ENCODE measurements around the gene MTMR11.
"Not testable (repeated sequence)": the region's sequence is repeated elsewhere in the genome, so short reads cannot be mapped to it uniquely, and the experiment has no call there.

Gene MTMR11

DNA sequence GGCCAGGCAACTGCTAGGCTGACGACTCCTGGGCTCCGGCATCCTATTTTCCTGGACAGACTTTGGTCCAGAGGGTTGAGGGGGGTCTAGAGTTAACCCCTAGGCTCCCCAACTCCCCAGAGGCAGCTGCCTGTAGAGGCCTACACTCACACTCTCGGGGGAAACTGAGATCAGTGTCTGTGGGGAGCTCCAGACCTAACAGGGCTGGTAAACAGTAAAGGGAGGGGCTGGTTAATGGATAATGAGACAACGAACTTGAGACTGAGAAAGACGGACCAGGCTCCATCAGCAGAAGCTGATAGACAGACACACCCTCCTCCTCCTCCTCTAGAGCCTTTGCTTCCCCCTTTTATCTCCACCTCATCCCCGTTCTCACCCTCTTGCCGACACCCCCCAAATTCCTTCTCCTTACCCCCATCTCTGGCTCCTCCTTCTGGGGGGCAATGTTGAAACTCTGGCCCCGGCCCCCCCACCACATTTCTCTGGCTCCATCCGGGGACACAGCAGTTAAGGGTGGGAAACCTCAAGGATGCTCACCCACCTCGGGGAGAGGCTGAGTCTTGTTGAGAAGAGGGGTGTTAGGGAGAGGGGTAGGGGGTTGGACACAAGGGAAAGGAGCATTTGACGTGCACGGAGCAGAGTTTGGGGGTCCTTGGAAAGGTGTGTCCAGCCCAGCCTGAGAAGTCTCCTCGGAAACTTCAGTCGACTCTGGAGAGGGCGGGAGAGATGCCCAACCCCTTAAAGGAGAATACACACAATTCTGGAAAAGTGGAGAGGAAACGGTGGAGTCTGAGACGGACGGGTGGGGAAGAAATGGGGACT is at the start of gene MTMR11:
MTMR11 (minus strand) TSS at position 710 of the 822 bp plus-strand sequence; CDS start at position 478, 232 bp downstream.
- DNase-seq (ENCODE audit: low spot score), result no peak

GRCh38 chr1:149979972-149980540 is 43.4 kb upstream of the MTMR11 start:
- no peak for DNase-seq (ENCODE audit: low spot score)

- no peak for DNase-seq (ENCODE audit: low spot score)
Observed at GRCh38 chr1:149979245-149979971, 42.7 kb upstream of the MTMR11 start.

- DNase-seq (ENCODE audit: low spot score), result no peak
Observed at GRCh38 chr1:149978547-149979023, 41.9 kb upstream of the MTMR11 start.

DNA sequence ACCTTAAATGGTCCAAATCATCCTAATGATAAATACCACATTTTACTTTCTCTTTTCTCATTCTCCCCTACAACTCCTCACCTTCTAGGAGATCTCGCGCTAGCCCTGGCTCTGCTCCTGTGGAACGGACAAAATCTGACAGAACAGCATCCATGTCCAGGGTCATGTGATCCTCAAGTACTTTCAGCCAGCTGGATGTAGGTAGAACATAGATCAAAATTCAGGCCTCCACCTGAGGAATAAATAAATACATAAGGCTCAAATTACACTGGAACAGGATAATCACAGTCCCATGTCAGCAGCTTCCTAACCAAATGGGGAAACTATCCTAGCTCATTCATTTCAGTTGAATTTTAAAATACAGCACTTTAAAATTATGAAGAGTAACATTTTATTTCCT is 40.7 kb upstream of the MTMR11 start:
- DNase-seq (ENCODE audit: low spot score), result no peak

- no peak for DNase-seq (ENCODE audit: low spot score)
Observed at GRCh38 chr1:149972547-149972946, 35.9 kb upstream of the MTMR11 start.

- no peak for DNase-seq (ENCODE audit: low spot score)
Observed at GRCh38 chr1:149967646-149968045, 31.0 kb upstream of the MTMR11 start.

DNA sequence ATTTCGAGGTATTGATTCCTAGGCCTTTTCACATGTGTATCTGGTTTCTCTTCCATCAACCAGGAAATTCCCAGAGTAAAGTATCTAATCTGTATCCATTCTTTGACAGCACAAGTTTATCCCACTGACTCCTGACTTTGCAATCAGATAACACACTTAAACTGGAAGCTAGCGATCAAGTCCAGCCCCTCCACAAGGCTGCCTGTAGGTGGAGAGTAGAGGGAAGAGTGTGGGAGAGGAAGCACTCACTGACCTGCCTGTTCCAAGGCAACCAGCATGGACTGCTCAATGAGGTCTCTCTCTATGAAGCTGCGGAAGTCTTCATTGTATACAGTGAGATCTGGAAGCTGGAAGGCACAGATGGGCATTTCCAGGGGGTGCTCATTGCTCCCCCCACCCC is 30.4 kb upstream of the MTMR11 start:
- DNase-seq (ENCODE audit: low spot score), result no peak

GRCh38 chr1:149966405-149966804 is 29.7 kb upstream of the MTMR11 start:
- no peak for DNase-seq (ENCODE audit: low spot score)

GRCh38 chr1:149965440-149965839 is 28.8 kb upstream of the MTMR11 start:
- DNase-seq (ENCODE audit: low spot score), result no peak

DNA sequence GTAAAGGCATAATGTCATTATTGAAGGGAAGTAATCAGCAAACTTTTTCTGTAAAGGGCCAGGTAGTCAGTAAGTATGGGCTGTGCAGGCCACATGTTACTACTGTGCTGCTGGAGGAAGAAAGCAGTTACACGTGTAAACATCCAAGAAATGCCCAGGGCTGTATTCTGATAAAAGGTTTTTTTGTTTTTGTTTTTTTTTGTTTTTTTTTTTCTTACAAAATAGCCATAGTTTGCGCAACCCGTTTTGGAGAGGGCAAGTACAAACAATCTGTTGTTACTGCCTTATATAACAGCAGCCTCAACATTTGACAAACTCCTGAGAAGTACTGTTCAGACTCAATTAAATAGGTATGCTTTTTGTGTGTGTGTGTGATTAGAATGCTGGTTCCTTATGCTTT is 26.7 kb upstream of the MTMR11 start:
- DNase-seq (ENCODE audit: low spot score), result no peak

- no peak for DNase-seq (ENCODE audit: low spot score)
Observed at GRCh38 chr1:149962736-149963135, 26.1 kb upstream of the MTMR11 start.

DNA sequence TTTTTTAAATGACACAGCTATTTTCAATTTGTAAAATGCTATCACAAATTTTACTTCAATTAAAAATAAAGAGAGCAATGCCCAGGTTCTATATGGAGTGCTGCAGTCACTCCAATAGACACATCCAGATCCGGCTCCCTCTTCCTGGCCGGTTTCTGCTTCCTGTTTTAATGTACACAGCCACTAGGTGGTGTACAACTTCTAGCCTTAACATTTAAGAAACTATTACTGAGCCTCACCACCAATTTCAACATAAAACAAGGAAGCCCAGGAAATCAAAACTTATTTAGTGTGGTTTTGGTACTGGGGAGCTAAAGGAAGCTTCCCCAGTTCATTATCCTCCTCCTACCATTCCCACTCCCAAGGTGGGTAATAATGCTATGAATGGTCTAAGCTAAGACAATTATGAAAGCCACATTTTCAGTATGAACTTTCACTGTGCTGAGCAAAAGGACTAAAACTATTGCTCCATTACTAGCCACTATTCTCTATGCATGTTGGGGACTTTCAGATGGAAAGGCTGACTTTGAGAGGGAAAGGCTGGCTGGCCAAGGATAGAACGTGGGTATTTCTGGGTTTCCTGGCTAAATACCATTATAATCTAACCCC is 25.5 kb upstream of the MTMR11 start:
- DNase-seq (ENCODE audit: low spot score), result peak; percentile 80

- DNase-seq (ENCODE audit: low spot score), result not testable (repeated sequence)
Observed at GRCh38 chr1:149957548-149957947, 20.9 kb upstream of the MTMR11 start.

DNA sequence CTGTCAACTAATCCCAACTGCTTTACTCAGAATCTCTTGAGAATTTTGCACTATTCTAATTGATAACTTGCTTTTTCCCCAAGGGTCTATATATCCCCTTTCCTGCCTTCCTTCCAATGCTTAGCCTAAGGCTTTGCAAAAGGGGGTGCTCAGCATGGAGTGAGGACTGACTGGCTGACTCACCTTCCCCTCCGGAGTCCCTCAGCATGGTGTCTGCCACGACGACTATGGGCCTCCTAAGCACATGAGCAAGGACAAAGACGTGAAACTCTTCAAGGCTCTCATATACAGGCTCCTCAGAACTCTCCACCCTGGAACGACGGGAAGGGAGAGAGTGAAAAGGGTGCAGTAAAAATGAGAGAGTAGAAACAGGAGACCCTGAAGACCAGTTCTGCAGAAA is 13.2 kb upstream of the MTMR11 start:
- DNase-seq (ENCODE audit: low spot score), result no peak

- DNase-seq (ENCODE audit: low spot score), result no peak
Observed at GRCh38 chr1:149945206-149945605, 8.5 kb upstream of the MTMR11 start.

GRCh38 chr1:149942885-149943284 is 6.2 kb upstream of the MTMR11 start:
- DNase-seq (ENCODE audit: low spot score), result no peak

- peak; percentile 69 for DNase-seq (ENCODE audit: low spot score)
Observed at GRCh38 chr1:149942207-149942606, 5.5 kb upstream of the MTMR11 start.

GRCh38 chr1:149940427-149940826 is 3.7 kb upstream of the MTMR11 start:
- no peak for DNase-seq (ENCODE audit: low spot score)

- DNase-seq (ENCODE audit: low spot score), result not testable (repeated sequence)
Observed at GRCh38 chr1:149938668-149939003, 2.0 kb upstream of the MTMR11 start.

DNA sequence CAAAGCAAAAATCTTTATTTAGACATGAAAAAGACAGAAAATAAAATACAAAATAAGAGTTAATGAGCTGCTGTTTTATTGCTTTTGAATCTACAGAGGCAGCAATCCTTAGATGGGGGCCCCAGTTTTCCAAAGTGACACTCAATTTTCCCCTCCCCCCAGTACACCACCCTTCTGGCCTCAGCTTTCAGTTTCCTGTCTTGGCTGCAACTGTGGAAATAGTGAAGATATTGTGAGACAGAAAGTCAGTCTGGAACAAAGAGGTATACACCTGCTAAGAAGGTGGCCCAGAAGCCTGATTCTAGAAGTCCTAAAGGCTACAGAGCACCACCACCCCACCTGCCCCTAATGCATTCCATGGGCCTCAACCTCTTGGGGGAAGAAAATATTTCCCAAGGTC is 1.1 kb upstream of the MTMR11 start:
- no peak for DNase-seq (ENCODE audit: low spot score)

DNA sequence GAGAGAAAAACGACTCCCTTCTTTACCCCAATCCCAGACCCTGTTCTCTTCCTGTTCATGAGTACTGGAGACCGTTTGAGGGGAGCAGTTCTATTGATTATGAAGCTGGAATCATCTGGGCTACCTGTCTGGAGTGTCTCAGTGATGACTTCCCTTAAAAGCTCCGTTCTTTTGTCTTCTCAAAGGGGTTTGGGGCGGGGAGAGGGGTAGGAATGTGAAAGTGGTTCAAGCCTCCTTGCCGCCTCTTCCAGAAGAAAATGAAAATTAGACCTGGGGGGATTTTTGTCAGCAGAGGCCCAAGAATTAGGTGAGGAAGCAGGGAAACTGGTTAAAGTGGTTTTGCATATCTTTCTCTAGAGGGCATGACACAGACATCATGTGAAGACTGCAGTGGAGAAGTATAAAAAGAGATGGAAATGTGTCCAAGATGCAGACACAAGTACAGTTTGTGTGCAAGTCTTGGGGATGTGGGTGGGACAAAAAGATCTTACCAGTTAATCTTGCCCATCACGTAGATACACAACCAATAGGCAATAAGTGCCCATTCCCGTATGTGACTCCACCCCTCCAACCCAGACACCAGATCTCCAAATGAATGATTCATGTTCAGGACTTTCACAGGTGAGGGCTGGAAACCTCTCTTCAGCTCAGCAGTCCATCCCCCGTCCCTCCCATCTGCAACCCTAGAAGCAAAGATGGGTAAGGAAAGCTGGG is 470 bp upstream of the MTMR11 start:
- DNase-seq (ENCODE audit: low spot score), result no peak
